ENCODE results near the gene SEMA6B.

SEMA6B gene

GRCh38 chr19:4525563-4526002 is 33.9 kb downstream of the SEMA6B start:
- DNase-seq (ENCODE audit: low read depth, low spot score), result no peak

DNA sequence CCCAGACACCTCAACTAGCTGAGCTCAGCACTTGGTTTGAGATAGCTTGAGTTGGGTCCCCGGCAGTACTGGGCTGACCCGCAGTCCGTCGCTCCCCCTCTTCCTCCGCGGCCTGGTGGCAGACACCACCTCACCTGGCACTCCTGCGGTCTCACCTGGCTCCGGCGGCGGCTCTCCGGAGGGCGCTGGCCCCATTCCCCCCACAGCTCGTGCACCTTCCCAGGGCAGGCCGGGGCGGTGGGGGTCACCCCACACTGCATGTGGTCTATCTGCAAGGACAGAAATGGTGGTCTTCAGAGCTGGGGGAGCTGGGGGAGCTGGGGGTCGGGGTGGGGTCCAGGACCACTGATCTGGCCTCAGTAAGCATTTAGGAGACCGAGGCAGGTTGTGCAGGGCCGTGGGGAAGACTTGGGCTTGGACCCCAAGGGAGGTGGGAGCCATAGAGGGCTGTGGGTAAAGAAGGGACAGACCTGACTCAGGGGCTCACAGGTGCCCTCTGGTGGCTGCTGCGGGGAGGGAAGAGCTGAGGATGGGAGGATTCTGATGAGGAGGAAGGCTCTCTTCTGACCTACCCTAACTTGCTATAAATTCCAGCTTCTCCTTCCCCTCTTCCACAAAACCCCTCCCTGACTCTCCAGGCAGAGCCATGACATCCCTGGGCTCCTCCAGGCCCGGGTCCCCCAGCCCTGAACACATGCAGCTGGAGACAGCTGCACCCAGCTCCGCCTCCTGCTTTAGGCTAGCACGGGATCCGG is 34.5 kb downstream of the SEMA6B start:
- DNase-seq (ENCODE audit: low read depth, low spot score), result peak; percentile 62

DNA sequence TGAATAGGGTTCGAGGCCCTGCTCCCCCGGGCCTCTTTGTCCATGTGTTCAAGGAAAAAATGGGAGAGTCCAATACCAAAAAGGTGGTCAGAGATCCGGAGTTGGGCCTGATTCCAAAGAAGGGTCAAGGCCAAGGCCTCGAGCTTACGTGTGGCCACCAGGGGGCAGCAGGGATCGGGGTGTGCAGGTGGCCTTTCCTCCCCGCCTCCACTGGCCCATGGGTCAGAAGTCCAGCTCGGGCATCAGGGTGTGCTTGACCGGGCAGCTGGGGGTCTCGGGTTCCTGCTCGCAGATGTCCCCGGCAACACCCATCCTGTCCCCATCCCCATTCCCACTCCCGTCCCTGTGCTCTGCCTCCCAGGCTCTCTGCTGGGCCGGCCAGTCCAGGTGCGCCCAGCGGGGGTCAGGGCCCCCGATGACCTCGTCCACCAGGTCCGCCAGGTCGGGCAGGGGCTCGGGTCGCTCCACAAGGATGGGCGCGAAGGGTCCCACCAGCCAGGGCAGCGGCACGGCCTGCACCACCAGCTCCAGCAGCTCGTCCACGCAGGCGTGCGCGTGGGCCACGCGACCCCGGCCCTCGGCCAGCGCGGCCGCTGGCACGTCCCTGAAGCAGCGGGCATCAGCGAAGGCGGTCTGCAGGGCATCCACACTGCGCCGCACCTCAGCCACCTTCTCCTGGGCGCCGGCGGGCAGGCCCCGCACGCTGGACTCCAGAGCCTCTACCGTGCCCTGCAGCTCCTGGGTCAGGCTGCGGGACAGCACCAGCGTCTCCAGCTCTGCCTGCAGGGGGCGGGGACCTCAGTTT is 36.0 kb downstream of the SEMA6B start:
- no peak for DNase-seq (ENCODE audit: low read depth, low spot score)

- DNase-seq (ENCODE audit: low read depth, low spot score), result no peak
These were observed 37.0 kb downstream of the SEMA6B start for GRCh38 chr19:4522291-4523002.

GRCh38 chr19:4521888-4522242 is 37.6 kb downstream of the SEMA6B start:
- DNase-seq (ENCODE audit: low read depth, low spot score), result no peak

- no peak for DNase-seq (ENCODE audit: low read depth, low spot score)
These were observed 38.2 kb downstream of the SEMA6B start for GRCh38 chr19:4521170-4521887.

- no peak for DNase-seq (ENCODE audit: low read depth, low spot score)
These were observed 39.8 kb downstream of the SEMA6B start for GRCh38 chr19:4519521-4520277.

DNA sequence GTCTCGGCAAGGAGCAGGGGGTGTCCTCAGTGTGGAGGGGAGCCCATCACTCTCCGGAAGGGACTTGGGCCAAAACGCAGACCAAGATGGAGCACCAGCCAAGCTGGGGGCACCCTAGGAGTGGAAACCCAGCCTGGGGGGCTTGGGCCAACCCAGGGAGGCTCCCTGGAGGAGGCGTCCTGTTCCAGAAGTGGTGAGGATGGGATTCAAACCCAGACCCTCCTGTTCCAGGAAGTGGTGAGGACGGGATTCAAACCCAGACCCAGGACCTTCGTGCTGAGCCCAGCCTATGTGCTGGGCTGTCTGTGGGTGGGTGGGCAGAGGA is 40.4 kb downstream of the SEMA6B start:
- no peak for DNase-seq (ENCODE audit: low read depth, low spot score)

DNA sequence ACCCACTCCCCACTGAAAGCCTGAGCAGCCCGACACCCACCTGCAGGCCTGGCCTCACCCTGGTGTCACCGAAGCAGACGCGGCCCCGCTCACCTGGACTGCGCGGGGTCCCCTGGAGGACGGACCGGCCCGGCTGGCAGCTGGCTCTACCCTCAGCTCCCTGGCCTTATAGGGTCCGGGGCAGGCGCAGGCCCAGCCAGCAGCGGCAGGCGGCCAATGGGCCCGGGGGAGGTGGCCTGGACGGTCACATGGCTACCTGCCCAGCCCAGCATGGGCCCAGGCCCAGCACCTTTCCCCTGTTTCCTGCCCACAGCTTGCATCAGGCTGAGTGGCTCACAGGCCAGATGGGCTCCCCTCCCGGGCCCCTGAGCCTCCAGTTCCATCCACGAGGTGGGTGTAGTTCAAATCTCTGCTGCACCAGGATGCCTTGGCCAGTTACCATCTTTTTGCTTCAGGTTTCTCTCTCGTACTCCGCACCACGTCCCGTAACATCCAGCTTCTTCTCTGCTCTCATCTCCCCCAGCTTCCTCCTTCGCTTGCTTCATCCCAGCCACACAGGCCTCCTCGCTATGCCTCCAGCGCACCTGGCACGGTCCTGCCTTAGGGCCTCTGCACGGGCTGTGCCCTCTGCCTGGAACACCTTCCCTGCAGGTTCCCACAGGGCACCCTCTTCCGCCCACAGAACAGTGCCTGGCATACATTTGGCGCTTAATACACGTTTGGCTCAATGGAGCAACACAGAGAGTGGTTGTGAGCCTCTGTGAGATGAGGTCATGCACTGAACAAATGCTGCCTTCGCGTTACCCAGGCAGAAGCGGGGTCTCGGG is 40.9 kb downstream of the SEMA6B start, which contains the start of gene PLIN4:
PLIN4 (minus strand) TSS at position 142 of the 827 bp plus-strand sequence. CDS start 214 bp downstream, outside the sequence.
- no peak for DNase-seq (ENCODE audit: low read depth, low spot score)

- no peak for DNase-seq (ENCODE audit: low read depth, low spot score)
These were observed 41.9 kb downstream of the SEMA6B start for GRCh38 chr19:4517451-4518057.

DNA sequence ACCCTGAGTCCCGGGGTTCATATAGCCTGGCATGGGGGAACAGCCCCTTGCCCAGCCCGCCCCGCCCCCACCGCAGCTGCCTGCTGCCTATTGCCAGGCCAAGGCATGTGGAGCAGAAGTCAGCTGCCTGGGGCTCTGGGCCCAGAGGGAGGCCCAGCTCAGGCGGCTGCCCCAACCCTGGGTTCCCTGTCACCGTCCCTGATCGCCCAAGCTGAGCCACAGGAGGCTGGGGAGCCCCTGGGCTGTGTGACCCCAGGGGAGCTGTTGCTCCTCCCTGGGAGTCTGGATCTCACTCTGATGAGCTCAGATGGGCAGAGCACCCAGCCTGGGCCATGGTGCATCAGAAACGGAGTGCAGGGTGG is 42.6 kb downstream of the SEMA6B start:
- DNase-seq (ENCODE audit: low read depth, low spot score), result no peak

GRCh38 chr19:4516199-4516938 is 43.1 kb downstream of the SEMA6B start:
- no peak for DNase-seq (ENCODE audit: low read depth, low spot score)

DNA sequence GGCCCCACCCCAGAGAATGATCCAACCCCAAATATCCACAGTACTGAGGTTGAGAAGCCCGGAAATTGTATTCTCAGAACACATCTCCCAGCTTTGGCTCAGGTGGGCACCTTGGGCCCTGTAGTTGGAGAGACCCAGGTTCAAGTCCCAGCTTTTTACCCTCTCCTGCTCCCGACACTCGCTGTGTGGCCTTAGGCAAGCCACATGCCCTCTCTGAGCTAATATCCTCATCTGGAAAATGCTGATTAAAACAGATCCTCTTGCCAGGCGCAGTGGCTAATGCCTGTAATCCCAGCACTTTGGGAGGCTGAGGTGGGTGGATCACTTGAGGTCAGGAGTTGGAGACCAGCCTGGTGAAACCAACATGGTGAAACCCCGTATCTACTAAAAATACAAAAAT is 43.8 kb downstream of the SEMA6B start:
- no peak for DNase-seq (ENCODE audit: low read depth, low spot score)

- no peak for DNase-seq (ENCODE audit: low read depth, low spot score)
These were observed 46.2 kb downstream of the SEMA6B start for GRCh38 chr19:4513248-4513647.

- DNase-seq (ENCODE audit: low read depth, low spot score), result no peak
These were observed 47.4 kb downstream of the SEMA6B start for GRCh38 chr19:4512070-4512469.

DNA sequence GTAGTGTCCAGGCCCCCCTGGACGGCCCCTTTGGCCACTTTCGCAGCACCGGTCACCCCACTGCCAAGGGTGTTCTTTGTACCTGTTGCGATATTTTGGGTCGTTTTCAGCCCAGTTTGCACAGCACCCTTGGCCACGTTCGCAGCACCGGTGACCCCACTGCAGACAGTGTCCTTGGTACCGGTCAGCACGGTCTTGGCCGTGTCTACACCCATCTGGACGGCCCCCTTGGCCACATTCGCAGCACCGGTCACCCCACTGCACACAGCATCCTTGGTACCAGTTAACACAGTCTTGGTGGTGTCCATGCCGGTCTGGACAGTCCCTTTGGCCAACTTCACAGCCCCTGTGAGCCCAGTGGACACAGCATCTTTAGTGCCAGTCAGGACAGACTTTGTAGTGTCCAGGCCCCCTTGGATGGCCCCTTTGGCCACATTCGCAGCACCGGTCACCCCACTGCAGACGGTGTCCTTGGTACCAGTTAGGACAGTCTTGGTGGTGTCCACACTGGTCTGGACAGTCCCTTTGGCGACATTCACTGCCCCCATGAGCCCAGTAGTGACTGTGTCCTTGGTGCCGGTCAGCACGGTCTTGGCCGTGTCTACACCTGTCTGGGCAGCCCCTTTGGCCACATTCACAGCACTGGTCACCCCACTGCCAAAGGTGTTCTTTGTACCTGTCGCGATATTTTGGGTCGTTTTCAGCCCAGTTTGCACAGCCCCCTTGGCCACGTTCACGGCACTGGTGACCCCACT is 48.0 kb downstream of the SEMA6B start:
- DNase-seq (ENCODE audit: low read depth, low spot score), result no peak

GRCh38 chr19:4510435-4511255 is 48.8 kb downstream of the SEMA6B start:
- DNase-seq (ENCODE audit: low read depth, low spot score), result no peak

All from ELF-1 (cell line).